HEK293 (cell line): ENCODE measurements around the gene INPP4B.
A peak's percentile ranks its signal among the peaks of the same experiment; 100 is the strongest.

ENCODE experiments used
- CTCF ChIA-PET: fragments of 350-600 bp; formaldehyde crosslinking; extraction: SDS; loops from one replicate; lab custom pipeline; 2021; ENCODE audit warnings: antibody characterized with exemption; lab: Yijun Ruan, JAX
- POLR2A ChIA-PET: fragments of 300-600 bp; formaldehyde crosslinking; extraction: SDS; loops from one replicate; lab custom pipeline; 2020; ENCODE audit warnings: antibody characterized with exemption, inconsistent platforms; lab: Yijun Ruan, JAX
- H3K27ac ChIP-seq: fragments of 200-500 bp; sonication (Bioruptor generic); 2 replicates; pipeline ENCODE4 v1.5.1; 2014; ENCODE audit warnings: low read depth, low read length, control low read depth, inconsistent platforms; ENCODE audit errors: extremely low read depth
- H3K36me3 ChIP-seq, 2 experiments: fragments of 200-500 bp in 1 of 2; sonication (Bioruptor generic) in 1 of 2; 1 replicate in 1 of 2; 2 replicates in 1 of 2; pipeline ENCODE4 v1.5.1; 2014 to 2017; ENCODE audit warnings: inconsistent platforms in 2 of 2, low read length in 2 of 2; ENCODE audit not compliant: control insufficient read depth in 2 of 2, insufficient read depth in 1 of 2
- H3K4me1 ChIP-seq: fragments of 200-500 bp; sonication (Bioruptor generic); 2 replicates; pipeline ENCODE4 v1.5.1; 2014; ENCODE audit warnings: mild to moderate bottlenecking, low read length, inconsistent platforms; ENCODE audit not compliant: control insufficient read depth, insufficient read depth
- H3K4me3 ChIP-seq: 2 replicates; pipeline ENCODE4 v1.5.1; 2011; ENCODE audit warnings: low read depth, mild to moderate bottlenecking, control low read depth, low read length, moderate library complexity
- H3K9me3 ChIP-seq: fragments of 200-500 bp; sonication (Bioruptor generic); 2 replicates; pipeline ENCODE4 v1.5.1; 2014; ENCODE audit warnings: low read depth, low read length, inconsistent platforms; ENCODE audit not compliant: control insufficient read depth, insufficient read depth
- BCL11B ChIP-seq: fragments of 450-650 bp; formaldehyde crosslinking; IDR thresholded peaks from 2 replicates; pipeline ENCODE4 v1.5.1; 2016; ENCODE audit warnings: low read depth, missing biosample characterization, missing genetic modification characterization
- FEZF1 ChIP-seq: fragments of 450-650 bp; formaldehyde crosslinking; IDR thresholded peaks from 2 replicates; pipeline ENCODE4 v1.5.1; 2016; ENCODE audit warnings: missing biosample characterization, missing genetic modification characterization
- GFI1B ChIP-seq: fragments of 450-650 bp; formaldehyde crosslinking; IDR thresholded peaks from 2 replicates; pipeline ENCODE4 v1.5.1; 2016; ENCODE audit warnings: missing biosample characterization, missing genetic modification characterization
- OSR2 ChIP-seq: fragments of 450-650 bp; formaldehyde crosslinking; IDR thresholded peaks from 2 replicates; pipeline ENCODE4 v1.5.1; 2016; ENCODE audit warnings: missing biosample characterization, missing genetic modification characterization
- YY1 ChIP-seq: fragments of 450-650 bp; formaldehyde crosslinking; IDR thresholded peaks from 2 replicates; pipeline ENCODE4 v1.5.1; 2018; ENCODE audit warnings: missing biosample characterization, missing genetic modification characterization
- YY2 ChIP-seq: fragments of 450-650 bp; formaldehyde crosslinking; IDR thresholded peaks from 2 replicates; pipeline ENCODE4 v1.5.1; 2016; ENCODE audit warnings: missing biosample characterization, missing genetic modification characterization
- ZBTB1 ChIP-seq: fragments of 450-650 bp; formaldehyde crosslinking; IDR thresholded peaks from 2 replicates; pipeline ENCODE4 v1.5.1; 2016; ENCODE audit warnings: missing biosample characterization, missing genetic modification characterization
- ZBTB48 ChIP-seq: fragments of 450-650 bp; formaldehyde crosslinking; IDR thresholded peaks from 2 replicates; pipeline ENCODE4 v1.5.1; 2016; ENCODE audit warnings: missing biosample characterization, missing genetic modification characterization
- ZBTB6 ChIP-seq: fragments of 450-650 bp; formaldehyde crosslinking; IDR thresholded peaks from 2 replicates; pipeline ENCODE4 v1.5.1; 2017; ENCODE audit warnings: missing biosample characterization, missing genetic modification characterization
- ZNF248 ChIP-seq: fragments of 450-650 bp; formaldehyde crosslinking; IDR thresholded peaks from 2 replicates; pipeline ENCODE4 v1.5.1; 2017; ENCODE audit warnings: missing biosample characterization, missing genetic modification characterization
- ZNF26 ChIP-seq: fragments of 450-650 bp; formaldehyde crosslinking; IDR thresholded peaks from 2 replicates; pipeline ENCODE4 v1.5.1; 2016; ENCODE audit warnings: missing biosample characterization, missing genetic modification characterization
- ZNF433 ChIP-seq: fragments of 450-650 bp; formaldehyde crosslinking; IDR thresholded peaks from 2 replicates; pipeline ENCODE4 v1.5.1; 2016; ENCODE audit warnings: missing biosample characterization, missing genetic modification characterization, low read depth
- ZNF488 ChIP-seq: fragments of 450-650 bp; formaldehyde crosslinking; IDR thresholded peaks from 2 replicates; pipeline ENCODE4 v1.5.1; 2016; ENCODE audit warnings: missing biosample characterization, missing genetic modification characterization
- ZNF501 ChIP-seq: fragments of 450-650 bp; formaldehyde crosslinking; IDR thresholded peaks from 2 replicates; pipeline ENCODE4 v1.5.1; 2016; ENCODE audit warnings: missing biosample characterization, missing genetic modification characterization
- ZNF704 ChIP-seq: fragments of 450-650 bp; formaldehyde crosslinking; IDR thresholded peaks from 2 replicates; pipeline ENCODE4 v1.5.1; 2016; ENCODE audit warnings: missing biosample characterization, missing genetic modification characterization
- ZNF785 ChIP-seq: fragments of 450-650 bp; formaldehyde crosslinking; IDR thresholded peaks from 2 replicates; pipeline ENCODE4 v1.5.1; 2016; ENCODE audit warnings: missing biosample characterization, missing genetic modification characterization
- ZNF830 ChIP-seq: fragments of 450-650 bp; IDR thresholded peaks from 2 replicates; pipeline ENCODE4 v1.5.0; 2018; ENCODE audit warnings: missing biosample characterization, missing genetic modification characterization, low read depth, mild to moderate bottlenecking, moderate library complexity
- ZNF843 ChIP-seq: fragments of 450-650 bp; formaldehyde crosslinking; IDR thresholded peaks from 2 replicates; pipeline ENCODE4 v1.5.1; 2016; ENCODE audit warnings: missing biosample characterization, missing genetic modification characterization
- ZXDB ChIP-seq: fragments of 450-650 bp; formaldehyde crosslinking; IDR thresholded peaks from 2 replicates; pipeline ENCODE4 v1.5.1; 2016; ENCODE audit warnings: missing biosample characterization, missing genetic modification characterization
- TF ChIP-seq, protein P1 (sequence below): fragments of 450-650 bp; formaldehyde crosslinking; optimal IDR thresholded peaks from 2 replicates; pipeline ENCODE3; 2016; ENCODE audit warnings: missing biosample characterization, mild to moderate bottlenecking, missing genetic modification characterization
- TF ChIP-seq, protein P2 (sequence below): fragments of 450-650 bp; formaldehyde crosslinking; IDR thresholded peaks from 2 replicates; pipeline ENCODE4 v1.5.1; 2016; ENCODE audit warnings: missing biosample characterization, missing genetic modification characterization

INPP4B gene

DNA sequence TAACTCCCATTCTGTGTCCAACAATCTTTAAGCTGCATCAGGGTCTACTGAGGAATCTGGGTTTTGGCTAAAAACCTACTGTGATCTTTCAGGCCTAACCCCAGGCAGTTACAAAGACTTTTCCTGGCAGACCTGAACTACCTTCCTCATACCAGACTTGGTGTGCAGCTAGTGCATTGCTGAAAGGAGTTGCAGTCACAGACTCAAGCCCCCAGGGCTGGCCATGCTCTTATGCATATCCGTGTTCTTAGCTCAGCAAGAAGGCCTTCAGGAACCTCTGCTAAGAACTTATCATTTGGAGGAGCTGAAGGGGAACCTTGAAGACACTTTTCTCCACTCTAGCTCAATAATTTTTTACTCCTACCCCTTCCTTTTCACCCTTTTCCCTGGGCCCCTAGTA is 147.5 kb downstream of the INPP4B start:
- ChIA-PET POLR2A (no interaction called here), CTCF (interaction anchor here (0.6 kb wide), 1 partner anchor 376 kb away, joined by 3 read pairs; no protein-coding TSS in a partner anchor)
- Histone ChIP-seq H3K4me1 (peaks cover 9% of the 10 kb centered on the region; the same call in 1 of the 2 replicates), H3K4me3 (no peak overlapping the region), H3K27ac (no peak overlapping the region), H3K36me3 (no peaks in the 10 kb centered on the region), H3K9me3 (no peaks in the 10 kb centered on the region)
- TF ChIP-seq, protein P1, sequence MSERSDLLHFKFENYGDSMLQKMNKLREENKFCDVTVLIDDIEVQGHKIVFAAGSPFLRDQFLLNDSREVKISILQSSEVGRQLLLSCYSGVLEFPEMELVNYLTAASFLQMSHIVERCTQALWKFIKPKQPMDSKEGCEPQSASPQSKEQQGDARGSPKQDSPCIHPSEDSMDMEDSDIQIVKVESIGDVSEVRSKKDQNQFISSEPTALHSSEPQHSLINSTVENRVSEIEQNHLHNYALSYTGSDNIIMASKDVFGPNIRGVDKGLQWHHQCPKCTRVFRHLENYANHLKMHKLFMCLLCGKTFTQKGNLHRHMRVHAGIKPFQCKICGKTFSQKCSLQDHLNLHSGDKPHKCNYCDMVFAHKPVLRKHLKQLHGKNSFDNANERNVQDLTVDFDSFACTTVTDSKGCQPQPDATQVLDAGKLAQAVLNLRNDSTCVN: no peak
- TF ChIP-seq ZBTB6 (tag by site-specific recombination) (no peak), BCL11B (no peak), YY1 (no peak), ZNF501 (tag by site-specific recombination) (no peak), ZNF488 (tag by site-specific recombination) (no peak), ZNF433 (no peak), ZBTB1 (no peak), ZXDB (tag by site-specific recombination) (no peak), ZNF248 (tag by site-specific recombination) (no peak), ZNF26 (no peak)

DNA sequence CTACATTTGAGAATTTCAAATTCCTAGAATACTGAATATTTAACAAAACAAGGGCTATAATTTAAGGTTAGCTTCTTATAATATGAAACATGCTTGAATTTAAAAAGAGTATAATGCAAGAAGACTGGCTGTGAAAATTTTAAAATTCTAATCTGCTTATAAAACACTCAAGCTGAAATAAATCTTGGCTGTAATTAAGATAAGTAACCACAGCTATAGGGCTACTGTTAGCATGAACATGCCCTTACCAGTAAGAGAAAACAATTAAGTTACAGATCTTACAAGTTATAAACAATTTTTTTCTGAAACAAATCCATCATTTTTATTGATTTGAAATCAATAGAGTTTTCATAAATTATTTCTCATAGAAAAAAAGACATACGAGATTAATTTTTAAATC is 148.2 kb downstream of the INPP4B start:
- H3K27ac ChIP-seq: no peak overlapping the region
- H3K9me3 ChIP-seq: no peaks in the 10 kb centered on the region
- H3K36me3 ChIP-seq: no peaks in the 10 kb centered on the region
- no peak overlapping the region for H3K4me3 ChIP-seq
- POLR2A ChIA-PET: no interaction called here
- CTCF ChIA-PET: no interaction called here
- peaks cover 9% of the 10 kb centered on the region; the same call in 1 of the 2 replicates for H3K4me1 ChIP-seq
- TF ChIP-seq, protein P2, sequence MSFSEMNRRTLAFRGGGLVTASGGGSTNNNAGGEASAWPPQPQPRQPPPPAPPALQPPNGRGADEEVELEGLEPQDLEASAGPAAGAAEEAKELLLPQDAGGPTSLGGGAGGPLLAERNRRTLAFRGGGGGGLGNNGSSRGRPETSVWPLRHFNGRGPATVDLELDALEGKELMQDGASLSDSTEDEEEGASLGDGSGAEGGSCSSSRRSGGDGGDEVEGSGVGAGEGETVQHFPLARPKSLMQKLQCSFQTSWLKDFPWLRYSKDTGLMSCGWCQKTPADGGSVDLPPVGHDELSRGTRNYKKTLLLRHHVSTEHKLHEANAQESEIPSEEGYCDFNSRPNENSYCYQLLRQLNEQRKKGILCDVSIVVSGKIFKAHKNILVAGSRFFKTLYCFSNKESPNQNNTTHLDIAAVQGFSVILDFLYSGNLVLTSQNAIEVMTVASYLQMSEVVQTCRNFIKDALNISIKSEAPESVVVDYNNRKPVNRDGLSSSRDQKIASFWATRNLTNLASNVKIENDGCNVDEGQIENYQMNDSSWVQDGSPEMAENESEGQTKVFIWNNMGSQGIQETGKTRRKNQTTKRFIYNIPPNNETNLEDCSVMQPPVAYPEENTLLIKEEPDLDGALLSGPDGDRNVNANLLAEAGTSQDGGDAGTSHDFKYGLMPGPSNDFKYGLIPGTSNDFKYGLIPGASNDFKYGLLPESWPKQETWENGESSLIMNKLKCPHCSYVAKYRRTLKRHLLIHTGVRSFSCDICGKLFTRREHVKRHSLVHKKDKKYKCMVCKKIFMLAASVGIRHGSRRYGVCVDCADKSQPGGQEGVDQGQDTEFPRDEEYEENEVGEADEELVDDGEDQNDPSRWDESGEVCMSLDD (tag by site-specific recombination): no peak
- TF ChIP-seq YY2 (no peak), FEZF1 (peak; percentile 59), OSR2 (tag by site-specific recombination) (peak; percentile 65; the same call in 1 of the 2 replicates), ZBTB48 (tag by site-specific recombination) (no peak), ZNF830 (no peak), ZNF704 (tag by site-specific recombination) (no peak), ZNF785 (no peak), ZNF843 (tag by site-specific recombination) (peak; percentile 60), GFI1B (tag by site-specific recombination) (no peak)
